GM19025 (cell line): Measurements from ENCODE around the gene VIPR1.

Source experiments
- ATAC-seq: cut with Tn5 transposase; IDR thresholded peaks from one replicate; pipeline ENCODE4 v1.9.1; 2021; ENCODE audit warnings: mild to moderate bottlenecking, low read depth, moderate library complexity; ENCODE audit not compliant: unreplicated experiment

VIPR1 gene

DNA sequence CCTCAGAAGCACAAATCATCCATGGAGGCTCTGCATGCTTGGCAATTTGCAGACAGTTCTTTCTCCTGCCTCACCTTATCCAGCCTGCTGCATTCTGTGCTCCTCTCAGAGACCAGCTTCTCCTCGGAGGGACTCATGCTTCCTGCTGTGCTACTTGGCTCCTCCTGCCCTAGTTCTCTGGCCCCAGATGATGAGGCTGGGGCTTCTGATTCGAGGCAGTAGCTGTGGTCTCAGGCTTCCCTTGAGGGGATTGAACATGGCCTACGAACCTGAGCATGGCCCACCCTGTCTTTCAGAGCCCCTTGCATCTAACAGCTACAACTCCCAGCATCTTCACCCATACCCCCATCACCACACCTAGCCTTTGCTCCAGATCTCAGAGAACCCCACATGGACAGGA, 6.7 kb downstream of the VIPR1 start:
- no peak for ATAC-seq

DNA sequence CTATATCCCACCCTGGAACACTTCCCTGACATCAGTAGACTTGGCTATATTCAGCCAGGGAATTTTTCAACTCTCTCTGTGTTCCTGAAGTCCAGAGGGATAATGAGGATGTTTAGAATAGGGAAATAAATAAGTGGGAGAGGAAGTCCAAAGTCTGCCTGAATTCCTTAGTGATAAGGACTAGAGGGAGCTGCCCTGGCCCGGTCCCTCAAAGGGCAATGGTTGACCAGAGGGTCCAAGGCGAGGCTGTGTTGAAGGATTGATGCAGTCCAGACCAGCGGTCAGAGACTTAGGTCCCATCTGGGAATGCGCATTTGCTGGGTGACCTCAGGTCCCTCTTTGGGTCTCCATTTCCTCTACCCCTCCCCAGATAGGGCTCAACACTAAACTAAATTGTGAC, 7.9 kb downstream of the VIPR1 start:
- ATAC-seq: no peak

DNA sequence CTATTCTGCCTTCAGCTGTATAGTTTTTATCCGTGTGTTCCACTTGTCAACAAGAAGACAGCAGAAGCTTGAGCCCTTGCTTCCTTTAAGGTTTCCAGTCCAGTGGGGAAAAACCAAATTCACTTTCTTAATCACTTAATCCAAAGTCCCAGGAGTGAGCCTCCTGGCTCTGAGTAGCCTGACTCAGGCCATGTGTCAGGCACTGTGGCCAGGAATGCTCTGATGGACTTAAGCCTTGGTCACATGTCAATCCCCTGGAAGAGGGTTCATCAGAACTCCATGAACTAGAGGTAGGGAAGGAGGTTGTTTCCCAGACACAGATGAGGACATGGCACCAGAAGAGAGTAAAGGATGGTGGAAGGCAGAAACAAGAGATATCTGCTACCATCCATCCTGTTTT, 8.8 kb downstream of the VIPR1 start:
- no peak for ATAC-seq

DNA sequence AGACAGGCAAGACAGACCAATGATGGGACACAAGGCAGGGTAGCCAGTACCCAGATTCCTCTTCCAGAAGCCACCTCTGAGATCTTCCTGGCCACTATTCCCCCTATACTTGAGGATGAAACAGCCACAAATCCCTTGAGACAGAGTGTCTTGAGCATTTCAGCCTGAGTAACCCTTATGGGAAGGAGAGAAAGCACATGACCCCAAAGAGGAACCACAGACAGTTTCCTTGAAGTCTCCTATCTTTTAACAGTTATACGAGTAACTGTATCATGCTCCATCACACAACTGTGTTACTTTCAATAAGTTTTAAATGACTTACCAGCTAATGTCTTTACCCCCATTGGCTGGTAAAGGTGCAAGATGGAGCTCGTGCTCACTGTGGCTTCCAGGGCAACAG, 9.3 kb downstream of the VIPR1 start:
- no peak for ATAC-seq

DNA sequence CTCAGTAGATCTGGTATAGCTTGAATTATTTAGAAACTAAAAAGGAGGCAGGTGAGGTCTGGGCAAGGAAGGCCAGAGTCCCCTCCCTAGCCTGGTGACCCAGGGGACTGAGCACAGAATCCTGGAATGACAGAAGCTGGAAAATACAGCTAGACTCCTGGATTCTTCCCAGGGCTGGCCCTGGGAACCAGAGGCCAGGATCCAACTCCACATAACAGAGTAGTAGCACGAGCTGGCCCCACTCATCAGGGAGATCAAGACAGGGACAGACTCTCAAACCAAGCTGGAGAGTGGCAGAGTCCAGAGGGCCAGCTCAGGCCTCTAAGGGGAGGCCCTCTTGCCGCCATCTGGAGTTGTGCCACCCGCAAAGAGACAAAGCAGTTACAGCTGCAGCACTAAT, 10.7 kb downstream of the VIPR1 start:
- ATAC-seq: no peak

- ATAC-seq: no peak
Observed at GRCh38 chr3:42513521-42513920, 11.1 kb downstream of the VIPR1 start.

DNA sequence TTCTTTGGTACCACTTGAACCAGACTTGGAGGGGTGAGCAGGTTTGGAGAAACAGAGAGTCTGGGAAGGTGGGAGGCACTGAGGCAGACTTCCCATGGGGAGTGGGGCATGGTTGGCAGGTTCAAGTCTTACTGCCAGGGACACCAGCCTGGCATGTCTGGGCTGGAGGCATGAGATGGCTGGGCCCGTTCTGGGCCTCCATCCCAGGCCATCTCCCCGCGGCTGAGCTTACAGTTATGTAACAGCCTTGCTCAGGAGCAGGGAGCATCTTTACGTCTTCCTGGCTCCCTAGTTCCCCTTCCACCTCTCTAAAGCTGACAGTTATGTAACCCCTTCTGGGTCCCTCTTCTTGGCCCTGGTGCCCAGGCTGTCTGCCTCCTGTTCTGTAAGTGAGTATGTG, 12.4 kb downstream of the VIPR1 start:
- ATAC-seq: no peak

GRCh38 chr3:42515391-42515916, 13.0 kb downstream of the VIPR1 start:
- ATAC-seq: no peak

- ATAC-seq: no peak
Observed at GRCh38 chr3:42515976-42516375, 13.5 kb downstream of the VIPR1 start.

GRCh38 chr3:42516443-42516842, 14.0 kb downstream of the VIPR1 start:
- no peak for ATAC-seq

- no peak for ATAC-seq
Observed at GRCh38 chr3:42517117-42517516, 14.7 kb downstream of the VIPR1 start.

DNA sequence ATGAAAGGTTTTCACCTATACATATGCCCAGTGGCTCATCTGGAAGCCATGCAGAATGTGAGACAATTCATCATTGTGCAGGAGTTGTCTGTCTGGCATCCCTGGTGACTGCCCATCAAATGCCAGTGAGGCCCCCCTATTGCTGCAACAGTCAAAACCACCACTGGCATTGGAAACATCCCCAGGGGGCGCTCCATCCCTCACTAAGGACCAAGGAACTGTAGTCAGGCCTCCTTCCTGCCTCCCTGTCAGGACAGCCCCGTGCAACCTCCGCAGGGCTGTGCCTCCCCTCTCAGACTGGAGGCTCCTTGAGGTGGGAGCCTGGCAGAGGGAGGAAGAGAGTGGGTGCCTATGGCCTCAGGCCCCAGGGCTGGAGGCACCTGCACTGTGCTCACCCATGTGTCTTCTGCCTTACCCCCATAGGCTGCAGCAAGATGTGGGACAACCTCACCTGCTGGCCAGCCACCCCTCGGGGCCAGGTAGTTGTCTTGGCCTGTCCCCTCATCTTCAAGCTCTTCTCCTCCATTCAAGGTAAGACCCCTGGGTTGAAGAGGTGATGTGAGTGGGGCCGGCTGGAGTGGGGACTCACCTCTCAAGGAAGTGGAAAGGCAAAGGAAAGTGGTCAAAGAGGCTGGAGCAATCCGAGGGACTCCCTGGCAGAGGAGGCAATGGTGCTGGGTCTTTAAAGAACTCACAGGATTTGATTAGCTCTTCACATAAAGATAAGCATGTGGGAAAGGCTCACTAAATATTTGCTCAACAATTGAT, 16.5 kb downstream of the VIPR1 start:
- no peak for ATAC-seq

DNA sequence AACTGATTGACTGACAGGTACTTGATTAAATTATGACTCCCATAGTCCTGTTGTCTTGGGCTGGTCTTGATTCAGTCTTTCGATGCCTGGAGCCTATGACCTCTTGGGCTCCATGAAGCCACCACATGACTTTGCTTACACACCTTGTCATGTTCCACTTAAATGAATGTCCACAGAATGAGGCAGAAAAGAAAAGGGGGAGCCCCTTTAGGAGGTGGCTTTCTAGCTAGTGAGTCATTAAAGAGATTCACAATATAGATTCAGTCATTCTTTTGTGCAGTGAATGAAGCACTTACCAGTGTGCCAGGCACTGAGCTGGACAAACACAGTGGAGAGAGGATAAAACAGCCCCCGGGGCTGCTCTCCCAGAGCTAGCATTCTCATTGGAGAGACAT, 17.1 kb downstream of the VIPR1 start:
- no peak for ATAC-seq

DNA sequence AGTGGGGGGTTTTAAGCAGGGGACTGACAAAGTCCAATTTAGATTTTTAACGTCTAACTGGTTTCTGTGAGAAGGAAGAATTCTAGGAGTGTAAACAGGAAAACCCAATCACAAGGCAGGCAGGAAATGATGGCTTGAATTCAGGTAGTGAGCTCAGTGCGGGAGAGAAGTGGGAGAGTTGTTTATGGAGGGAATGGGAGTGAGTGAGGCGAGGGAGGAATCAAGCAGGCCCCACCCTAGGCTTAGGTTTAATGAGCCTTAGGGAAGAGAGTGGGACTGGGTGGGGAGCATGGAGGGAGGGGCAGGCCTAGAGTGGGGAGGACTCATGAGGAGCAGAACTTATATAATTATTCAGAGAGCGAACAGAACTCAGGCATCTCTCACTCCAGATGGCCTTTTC, 17.9 kb downstream of the VIPR1 start:
- no peak for ATAC-seq

DNA sequence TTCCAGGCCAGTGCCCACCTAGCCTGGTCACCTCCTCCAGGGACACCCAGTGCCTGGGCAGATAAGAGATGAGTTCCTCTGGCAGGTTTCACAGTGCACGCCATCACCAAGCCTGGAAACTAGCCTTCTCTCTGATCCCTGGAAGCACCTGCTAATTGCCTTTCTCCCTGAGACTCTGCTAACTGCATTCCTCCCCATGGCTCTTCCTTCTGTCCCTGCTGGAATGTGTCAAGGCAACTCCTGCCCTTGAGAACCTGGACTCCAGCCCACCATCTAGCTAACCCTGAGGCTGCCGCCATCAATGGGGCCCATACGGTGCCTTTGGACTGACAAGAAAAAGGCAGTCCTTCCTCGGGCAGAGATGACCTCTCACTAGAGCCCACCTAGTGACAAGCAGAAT, 18.5 kb downstream of the VIPR1 start:
- ATAC-seq: no peak

GRCh38 chr3:42524751-42525150, 22.3 kb downstream of the VIPR1 start:
- ATAC-seq: no peak

DNA sequence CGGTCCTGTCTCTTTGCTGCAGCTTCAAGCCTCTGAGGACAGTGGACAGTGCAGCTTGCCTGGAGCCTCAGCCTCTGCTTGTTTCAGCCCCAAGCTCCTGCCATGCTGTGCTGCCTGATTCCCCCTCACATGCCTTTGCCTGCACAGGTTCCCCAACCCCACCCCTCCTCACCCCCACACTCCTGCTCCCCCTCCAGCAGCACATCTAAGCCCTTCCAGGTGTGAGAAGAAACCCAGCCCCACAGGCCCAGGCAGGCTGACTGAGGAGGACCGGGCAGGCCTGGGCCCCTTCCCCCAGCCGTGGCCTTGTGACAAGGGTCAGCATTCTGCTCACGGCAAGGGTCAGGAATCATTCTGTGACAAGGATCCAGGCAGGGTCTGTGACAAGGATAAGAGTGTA, 22.8 kb downstream of the VIPR1 start:
- ATAC-seq: no peak

DNA sequence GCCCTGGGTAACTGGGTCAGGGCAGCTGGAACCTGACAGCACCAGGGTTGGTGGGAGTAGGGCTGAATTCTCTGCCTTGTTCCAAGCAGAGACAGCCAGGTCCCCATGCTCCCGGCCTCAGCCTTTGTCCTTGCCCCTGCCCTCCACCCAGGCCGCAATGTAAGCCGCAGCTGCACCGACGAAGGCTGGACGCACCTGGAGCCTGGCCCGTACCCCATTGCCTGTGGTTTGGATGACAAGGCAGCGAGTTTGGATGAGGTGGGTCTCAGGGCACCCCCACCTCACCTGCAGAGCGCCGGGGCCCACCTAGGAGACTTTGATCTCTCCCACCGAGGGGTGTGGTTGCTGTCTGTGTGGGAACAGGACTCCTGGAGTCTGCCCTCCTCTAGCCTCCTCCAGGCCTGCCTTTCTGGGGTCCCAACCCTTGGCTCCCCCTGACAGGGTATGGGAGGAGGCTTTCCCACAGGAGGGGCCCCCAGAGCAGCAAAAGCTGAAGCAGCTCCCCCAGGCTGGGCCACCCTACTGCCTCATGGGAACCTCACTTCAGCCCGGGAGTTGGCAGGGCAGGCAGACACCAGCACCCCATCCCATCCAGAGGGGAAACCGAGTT, 23.4 kb downstream of the VIPR1 start:
- ATAC-seq: no peak

GRCh38 chr3:42526616-42527367, 24.3 kb downstream of the VIPR1 start:
- no peak for ATAC-seq

- ATAC-seq: no peak
Observed at GRCh38 chr3:42527368-42527917, 25.0 kb downstream of the VIPR1 start.

DNA sequence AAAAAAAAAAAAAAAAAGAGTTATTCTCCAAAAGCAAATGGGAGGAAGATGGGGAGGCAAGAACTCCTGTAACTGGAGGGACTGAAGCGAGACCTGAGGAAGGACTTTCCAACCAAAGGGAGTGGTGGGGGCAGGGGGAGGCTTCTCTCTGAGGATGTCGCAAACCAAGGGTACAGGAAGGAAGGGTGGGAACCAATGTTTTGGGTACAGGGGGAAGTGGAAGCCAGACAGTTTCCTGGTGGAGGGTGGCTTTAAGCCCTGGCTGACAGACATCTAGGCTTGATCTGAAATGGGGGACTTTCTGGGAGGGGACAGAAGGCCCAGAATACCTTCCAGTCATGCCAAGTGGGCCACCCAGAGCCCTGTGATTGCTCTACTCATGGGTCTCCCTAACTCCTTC, 27.0 kb downstream of the VIPR1 start:
- ATAC-seq: no peak
